NCI-H2227 treated with DMSO at 0.1 percent for 48 hours (cell line): ENCODE data around the gene CTAG1A.
"Not testable (repeated sequence)": the region's sequence is repeated elsewhere in the genome, so short reads cannot be mapped to it uniquely, and the experiment has no call there.

ENCODE experiments used
- DNase-seq: peaks from one replicate; lab custom pipeline; 2025; lab: John Stamatoyannopoulos, UW

Gene CTAG1A

GRCh38 chrX:154584585-154585183 lies at the start of gene CTAG1A:
Gene CTAG1A, plus strand, starts transcription at chrX:154585133. Its CDS starts 74 bp downstream, at chrX:154585207.
- not testable (repeated sequence) for DNase-seq

GRCh38 chrX:154535892-154536291 lies 49.0 kb upstream of the CTAG1A start:
- DNase-seq = no peak

DNA sequence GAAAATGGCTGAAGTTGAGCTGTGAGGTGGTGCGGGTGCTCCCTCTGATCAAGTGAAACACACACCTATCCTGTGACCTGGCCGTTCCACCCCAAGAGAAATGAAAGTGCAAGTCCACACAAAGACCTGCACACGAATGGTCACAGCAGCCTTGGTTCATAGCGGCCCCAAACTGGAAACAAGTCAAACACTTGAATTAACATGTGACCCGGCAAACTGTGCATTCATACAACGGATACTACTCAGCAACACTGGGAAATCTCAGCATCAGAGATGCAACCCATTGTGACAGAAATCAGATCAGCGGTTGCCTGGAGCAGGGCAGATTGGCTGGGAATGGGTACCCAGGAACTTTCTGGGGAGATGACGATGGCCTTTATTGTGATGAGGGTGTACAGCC lies 45.9 kb upstream of the CTAG1A start:
- no peak for DNase-seq

DNA sequence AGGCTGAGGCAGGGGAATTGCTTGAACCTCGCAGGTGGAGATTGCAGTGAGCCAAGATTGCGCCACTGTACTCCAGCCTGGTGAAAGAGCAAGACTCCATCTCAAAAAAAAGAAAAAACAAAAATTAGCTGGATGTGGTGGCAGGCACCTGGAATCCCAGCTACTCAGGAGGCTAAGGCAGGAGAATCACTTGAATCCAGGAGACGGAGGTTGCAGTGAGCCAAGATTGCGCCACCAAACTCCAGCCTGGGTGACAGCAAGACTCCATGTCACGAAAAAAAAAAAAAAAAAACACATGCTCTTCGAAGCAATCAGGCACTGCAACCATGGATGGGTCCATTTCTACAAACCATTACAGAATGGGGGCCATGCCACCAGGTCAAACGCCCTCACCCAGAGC lies 44.6 kb upstream of the CTAG1A start:
- not testable (repeated sequence) for DNase-seq

DNA sequence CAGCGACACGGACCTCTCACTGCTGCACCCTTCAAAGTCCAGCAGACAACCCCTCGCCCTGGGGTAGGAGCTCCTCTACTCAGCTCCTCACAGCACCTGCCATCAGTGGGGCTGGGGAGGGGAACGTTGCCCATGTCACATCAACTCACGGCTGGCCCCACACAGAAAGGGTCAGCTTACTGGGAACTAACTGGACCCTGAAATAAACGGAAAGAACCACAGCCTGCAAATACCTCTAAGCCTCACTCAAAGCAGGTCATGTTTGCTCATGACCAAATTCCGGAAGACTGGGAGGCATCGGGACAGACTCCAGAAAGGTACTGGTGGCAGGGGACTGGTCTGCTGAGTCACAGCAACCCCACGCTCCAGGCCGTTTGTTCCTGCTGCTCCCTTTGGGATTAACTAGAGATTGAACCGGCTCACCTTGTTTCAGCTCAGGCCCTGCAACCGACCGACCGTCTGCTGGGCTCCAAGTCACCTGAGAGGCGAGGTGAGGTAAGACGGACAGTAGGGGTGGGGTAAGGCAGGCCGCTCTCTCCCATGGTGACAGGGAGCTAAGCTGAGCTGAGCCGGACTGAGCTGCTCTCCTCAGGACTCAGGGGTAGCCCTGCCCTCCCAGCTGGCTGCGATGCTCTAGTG lies 43.9 kb upstream of the CTAG1A start:
- no peak for DNase-seq

GRCh38 chrX:154541589-154541895 lies 43.4 kb upstream of the CTAG1A start:
- no peak for DNase-seq

GRCh38 chrX:154541896-154542722 lies 42.8 kb upstream of the CTAG1A start:
- no peak for DNase-seq

GRCh38 chrX:154542723-154543424 lies 42.1 kb upstream of the CTAG1A start:
- DNase-seq = no peak

GRCh38 chrX:154545673-154546274 lies 39.2 kb upstream of the CTAG1A start:
- DNase-seq = no peak

DNA sequence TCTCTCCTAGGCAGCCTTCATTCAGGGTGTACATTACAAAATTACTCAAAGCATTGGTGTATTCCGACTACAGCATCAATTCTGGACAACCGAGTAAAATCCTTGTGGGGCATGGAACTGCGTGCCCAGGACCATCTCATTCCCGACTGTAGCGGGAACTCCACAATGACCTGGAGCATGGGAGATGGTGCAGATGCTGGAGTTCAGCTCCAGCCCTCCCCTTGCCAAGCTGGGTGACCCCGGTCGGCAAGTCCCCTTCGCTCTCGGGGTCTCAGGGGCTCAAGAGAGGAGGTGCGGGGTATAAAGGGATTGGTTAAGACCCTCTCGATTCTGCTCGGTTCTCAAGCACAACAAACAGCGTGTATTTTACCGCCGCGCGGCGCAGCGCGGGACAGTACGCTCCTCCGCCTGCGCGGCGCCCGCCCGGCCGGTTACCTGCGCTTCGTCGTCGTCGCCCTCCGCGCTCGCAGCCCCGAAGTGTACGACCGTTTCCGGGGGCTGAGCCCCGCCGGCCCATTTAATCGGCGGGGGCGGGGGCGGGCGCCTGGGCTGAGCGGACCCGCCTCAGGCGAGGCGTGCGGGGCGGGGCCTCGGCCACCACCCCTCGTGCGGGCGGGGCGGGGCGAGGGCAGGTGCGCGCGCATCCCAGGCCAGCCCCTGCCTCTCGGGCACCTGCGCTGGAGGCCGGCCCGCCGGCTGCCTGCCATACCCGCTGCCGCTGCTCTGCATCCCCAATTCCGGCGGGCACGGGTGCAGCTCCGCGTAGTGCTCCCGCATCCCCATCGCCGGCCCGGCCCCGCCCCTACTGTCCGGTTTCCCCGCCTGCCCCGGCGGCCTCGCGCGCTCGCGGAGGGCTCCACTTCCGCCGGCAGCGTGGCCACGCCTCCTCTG lies 38.3 kb upstream of the CTAG1A start, which contains the start of gene G6PD:
TSS of gene G6PD (minus strand) at position 493 of the 891 bp plus-strand sequence. CDS start 691 bp downstream, outside the sequence.
- peak; percentile 79 for DNase-seq

DNA sequence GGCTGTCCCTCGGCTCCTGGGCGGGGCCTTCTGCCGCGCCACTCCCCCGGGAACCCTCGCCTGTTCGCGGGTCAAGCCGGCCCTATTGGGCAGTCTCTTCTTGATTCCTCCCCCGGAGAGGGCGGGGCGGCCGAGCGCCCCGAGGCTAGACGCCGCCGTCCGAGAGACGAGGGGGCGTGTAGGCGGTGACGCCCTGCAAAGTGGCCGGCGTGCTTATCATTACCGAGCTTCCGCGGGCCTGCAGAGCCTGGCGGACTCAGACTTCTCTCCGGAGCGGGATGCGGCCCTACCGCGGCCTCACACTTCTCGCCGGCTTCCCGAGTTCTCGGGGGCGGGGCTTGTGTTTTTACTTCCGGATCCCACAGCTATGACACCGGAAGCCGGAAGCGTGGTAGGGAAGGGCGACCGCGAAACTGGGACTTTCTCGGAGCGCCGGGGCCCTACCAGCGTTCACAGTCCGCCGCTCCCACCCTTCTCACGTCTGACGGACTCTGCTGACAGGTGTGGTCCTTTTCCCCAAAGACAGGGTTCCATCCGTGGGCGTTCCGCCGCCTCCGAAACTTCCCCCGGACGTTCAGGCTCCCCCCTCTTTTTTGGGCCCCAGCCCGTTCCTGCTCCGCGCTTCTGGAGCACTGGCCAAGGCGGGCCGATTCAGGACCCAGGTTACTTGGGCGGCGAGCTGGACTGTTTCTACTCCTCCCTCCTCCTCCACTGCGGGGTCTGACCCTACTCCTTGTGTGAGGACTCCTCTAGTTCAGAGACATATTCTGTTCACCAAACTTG lies 37.5 kb upstream of the CTAG1A start, which contains the start of gene IKBKG:
TSS of gene IKBKG (plus strand) at position 376 of the 783 bp plus-strand sequence. CDS start 4,383 bp downstream, outside the sequence.
- DNase-seq = peak; percentile 89

DNA sequence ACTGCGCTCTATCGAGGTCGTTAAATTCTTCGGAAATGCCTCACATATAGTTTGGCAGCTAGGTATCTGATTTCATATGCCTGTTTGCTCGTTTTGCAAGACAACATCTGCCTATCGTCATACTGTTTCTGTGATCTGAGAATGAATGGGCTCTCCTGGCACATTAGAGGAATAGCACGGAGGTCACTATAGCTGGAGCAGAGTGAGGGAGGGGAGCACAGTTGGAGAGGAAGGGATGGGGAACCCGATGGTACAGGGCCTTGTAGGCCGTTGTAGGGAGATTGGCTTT lies 37.0 kb upstream of the CTAG1A start:
- DNase-seq = no peak

GRCh38 chrX:154549766-154550165 lies 35.2 kb upstream of the CTAG1A start:
- no peak for DNase-seq

DNA sequence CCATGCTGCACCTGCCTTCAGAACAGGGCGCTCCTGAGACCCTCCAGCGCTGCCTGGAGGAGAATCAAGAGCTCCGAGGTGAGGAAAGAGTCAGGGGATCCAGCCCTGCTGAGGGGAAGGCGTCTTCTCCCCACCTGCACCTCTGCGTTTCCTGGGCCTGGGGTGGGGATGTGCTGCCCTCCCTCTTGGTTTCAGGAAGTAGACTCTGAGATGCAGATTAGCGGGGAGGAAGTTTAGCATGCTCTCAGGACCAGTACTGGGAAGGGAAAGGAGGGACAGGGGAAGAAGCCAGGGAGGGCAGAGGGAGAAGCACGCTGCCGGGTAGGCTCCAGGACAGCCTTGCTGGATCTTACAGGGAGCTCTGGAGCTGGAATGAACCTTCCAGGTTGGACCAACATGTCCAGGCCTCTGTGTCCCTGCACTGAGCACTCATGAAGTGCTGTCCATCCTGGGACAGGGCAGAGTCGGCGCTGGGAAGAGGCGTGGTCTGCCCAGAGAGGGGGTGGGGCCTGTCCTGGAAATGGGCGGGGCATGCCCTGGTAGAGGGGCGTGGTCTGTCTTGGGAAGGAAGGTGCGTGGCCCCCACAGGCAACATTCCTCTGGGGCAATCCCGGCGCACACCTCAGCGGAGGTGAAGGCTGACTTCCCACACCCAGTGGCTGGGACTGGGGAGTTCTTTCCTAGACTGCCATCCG lies 32.7 kb upstream of the CTAG1A start:
- DNase-seq = not testable (repeated sequence)

DNA sequence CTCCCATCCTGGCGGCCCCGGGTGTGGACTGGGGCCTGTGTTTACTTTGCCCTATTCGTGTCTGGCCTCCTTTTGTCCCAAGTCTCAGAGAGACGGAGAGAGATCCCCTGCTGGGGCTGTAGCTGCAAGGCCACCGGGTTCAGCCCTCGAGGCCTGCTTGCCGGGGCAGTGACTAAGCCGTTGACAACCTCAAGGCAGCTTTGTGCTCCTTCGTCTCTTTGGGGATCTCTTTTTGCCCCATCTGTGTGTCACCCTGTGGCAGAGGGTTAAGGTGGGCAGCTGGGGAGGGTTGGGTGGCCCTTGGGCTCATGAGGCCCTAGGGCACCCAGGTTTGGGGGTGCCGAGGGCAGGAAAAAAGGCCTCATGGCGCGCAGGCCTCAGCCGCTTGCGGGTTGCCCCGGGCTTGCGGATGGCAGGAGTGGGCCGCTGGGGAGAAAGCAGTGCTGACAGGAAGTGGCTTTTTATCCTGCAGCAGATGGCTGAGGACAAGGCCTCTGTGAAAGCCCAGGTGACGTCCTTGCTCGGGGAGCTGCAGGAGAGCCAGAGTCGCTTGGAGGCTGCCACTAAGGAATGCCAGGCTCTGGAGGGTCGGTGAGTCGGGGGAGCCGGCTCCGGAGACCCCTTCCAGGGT lies 26.8 kb upstream of the CTAG1A start:
- not testable (repeated sequence) for DNase-seq

- DNase-seq = not testable (repeated sequence)
Measured at GRCh38 chrX:154558896-154559295, 26.0 kb upstream of the CTAG1A start.

GRCh38 chrX:154560326-154560725 lies 24.6 kb upstream of the CTAG1A start:
- DNase-seq = not testable (repeated sequence)

GRCh38 chrX:154562295-154562694 lies 22.6 kb upstream of the CTAG1A start:
- not testable (repeated sequence) for DNase-seq

- DNase-seq = not testable (repeated sequence)
Measured at GRCh38 chrX:154570361-154570760, 14.6 kb upstream of the CTAG1A start.
